ENCODE results near the gene UBE4B. TPM values are rescaled to one million over a fixed set of nuclear protein-coding genes. Genes with fewer than 3 reads are reported as not detected.
"Not testable (repeated sequence)": the region's sequence is repeated elsewhere in the genome, so short reads cannot be mapped to it uniquely, and the experiment has no call there.

The UBE4B gene
- total RNA-seq, 3 donors from 2014 or later, result 40.7 to 66.2 (median 41.4) TPM

DNA sequence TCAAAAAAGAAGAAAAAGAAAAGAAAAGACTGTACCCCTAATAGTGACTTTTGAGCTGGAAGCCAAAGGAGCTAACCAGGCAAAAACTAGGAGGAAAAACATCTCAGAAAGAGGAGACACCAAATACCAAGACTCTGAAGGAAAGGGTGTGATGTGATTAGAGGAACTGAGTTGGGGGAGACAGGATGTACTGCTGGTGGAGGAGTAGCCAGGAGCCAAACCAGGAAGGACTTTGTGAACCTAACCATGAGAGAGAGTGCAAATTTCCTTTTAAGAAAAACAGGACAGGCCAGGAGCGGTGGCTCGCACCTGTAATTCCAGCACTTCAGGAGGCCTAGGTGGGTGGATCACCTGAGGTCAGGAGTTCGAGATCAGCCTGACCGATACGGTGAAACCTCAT lies 39.8 kb upstream of the UBE4B start:
- intact Hi-C loops (cut with DNase I, micrococcal nuclease), result no loop called here
- H3K4me3 ChIP-seq, result no peak overlapping the region
- peaks cover 4% of the 10 kb centered on the region for H3K4me1 ChIP-seq (ENCODE audit: low read depth)
- no peaks in the 10 kb centered on the region for H3K36me3 ChIP-seq (ENCODE audit: low read depth)
- TF ChIP-seq, protein P1, sequence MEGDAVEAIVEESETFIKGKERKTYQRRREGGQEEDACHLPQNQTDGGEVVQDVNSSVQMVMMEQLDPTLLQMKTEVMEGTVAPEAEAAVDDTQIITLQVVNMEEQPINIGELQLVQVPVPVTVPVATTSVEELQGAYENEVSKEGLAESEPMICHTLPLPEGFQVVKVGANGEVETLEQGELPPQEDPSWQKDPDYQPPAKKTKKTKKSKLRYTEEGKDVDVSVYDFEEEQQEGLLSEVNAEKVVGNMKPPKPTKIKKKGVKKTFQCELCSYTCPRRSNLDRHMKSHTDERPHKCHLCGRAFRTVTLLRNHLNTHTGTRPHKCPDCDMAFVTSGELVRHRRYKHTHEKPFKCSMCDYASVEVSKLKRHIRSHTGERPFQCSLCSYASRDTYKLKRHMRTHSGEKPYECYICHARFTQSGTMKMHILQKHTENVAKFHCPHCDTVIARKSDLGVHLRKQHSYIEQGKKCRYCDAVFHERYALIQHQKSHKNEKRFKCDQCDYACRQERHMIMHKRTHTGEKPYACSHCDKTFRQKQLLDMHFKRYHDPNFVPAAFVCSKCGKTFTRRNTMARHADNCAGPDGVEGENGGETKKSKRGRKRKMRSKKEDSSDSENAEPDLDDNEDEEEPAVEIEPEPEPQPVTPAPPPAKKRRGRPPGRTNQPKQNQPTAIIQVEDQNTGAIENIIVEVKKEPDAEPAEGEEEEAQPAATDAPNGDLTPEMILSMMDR (IDR thresholded peaks at IDR 0.05), result no peak
- DNase-seq (no peak), ATAC-seq (no peak)
- no peaks in the 10 kb centered on the region for H3K9me3 ChIP-seq

DNA sequence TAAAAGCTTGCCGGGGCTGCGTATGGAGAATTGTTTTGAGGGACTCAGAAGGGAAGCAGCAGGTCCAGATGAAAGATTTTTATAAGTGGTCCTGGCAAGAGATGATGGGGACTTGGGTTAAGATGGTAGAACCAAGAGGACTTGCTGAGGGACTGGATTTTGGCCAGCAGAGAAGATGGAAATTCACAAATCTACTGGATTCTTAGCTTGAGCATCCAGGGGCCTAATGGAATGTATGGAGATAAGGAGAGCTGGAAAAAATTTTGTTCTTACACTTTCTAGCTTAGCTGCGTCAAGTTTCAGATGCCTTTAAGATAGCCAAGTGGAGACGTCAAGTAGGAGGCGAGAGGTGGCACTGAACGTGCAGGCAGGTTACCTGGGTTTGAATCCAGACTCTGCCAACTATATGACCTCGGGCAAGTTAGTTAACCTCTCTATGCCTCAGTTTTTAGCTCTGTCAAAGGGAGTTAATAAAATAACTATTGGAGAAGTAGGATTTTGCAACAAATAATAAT lies 39.1 kb upstream of the UBE4B start:
- TF ChIP-seq, protein P1 (IDR thresholded peaks at IDR 0.05), result no peak
- ATAC-seq (no peak), DNase-seq (no peak)
- no peaks in the 10 kb centered on the region for H3K36me3 ChIP-seq (ENCODE audit: low read depth)
- no peak overlapping the region for H3K4me3 ChIP-seq
- no peaks in the 10 kb centered on the region for H3K9me3 ChIP-seq
- intact Hi-C loops (cut with DNase I, micrococcal nuclease), result no loop called here
- peaks cover 5% of the 10 kb centered on the region for H3K4me1 ChIP-seq (ENCODE audit: low read depth)

DNA sequence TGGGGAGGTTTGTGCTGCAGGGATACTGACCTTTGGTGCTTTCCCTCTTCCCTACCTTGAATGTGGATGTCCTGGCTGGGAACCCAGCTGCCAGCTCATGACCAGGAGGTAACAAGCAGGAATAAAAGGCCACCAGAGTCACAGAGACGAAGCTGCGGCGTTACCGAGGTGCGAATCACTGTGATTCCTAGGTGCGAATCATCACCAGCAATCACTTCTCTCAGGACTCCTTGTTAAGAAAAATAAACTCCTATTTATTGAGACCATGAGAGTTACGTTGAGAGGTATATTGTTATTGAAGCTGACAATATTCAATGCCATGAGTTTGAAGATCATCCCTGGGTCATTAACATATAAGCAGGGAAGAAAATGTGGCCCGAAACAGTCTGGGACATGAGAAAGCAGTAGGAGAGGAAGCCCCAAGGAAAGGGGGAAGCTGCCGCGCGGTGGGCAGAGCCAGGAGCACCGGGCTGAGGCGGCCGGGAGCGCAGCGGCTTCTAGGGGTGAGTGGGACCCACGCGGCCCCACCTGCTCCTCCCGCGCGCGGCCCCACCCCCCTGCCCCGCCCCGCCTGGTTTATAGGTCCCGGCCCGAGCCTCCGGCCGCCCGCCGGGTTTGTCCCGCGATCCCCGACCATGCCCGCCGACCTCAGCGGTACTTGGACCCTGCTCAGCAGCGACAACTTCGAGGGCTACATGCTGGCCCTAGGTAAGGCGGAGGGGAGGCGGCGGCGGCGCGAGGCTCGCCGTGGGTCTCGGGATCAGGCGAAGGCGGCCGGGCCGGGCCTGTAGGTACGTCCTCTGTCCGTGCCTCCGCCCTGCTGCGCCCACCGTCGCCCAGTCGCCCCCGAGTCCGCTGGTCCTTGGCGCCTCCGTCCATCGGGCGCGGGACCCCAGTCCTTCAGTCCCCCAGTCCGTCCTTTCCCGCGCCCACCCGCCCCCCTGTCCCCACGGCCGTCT lies 35.9 kb upstream of the UBE4B start, which contains the start of gene RBP7:
TSS of gene RBP7 (plus strand) at position 605 of the 959 bp plus-strand sequence. CDS start at position 636, 31 bp downstream.
- DNase-seq (peak; percentile 22 to 49 (median 44)), ATAC-seq (peak; percentile 67)
- TF ChIP-seq, protein P1 (IDR thresholded peaks at IDR 0.05), result no peak
- Histone ChIP-seq H3K4me1 (ENCODE audit: low read depth) (peaks cover 5% of the 10 kb centered on the region), H3K9me3 (no peaks in the 10 kb centered on the region), H3K36me3 (ENCODE audit: low read depth) (no peaks in the 10 kb centered on the region), H3K4me3 (no peak within 1 kb of the TSS)
- intact Hi-C loops (cut with DNase I, micrococcal nuclease), result no loop called here

DNA sequence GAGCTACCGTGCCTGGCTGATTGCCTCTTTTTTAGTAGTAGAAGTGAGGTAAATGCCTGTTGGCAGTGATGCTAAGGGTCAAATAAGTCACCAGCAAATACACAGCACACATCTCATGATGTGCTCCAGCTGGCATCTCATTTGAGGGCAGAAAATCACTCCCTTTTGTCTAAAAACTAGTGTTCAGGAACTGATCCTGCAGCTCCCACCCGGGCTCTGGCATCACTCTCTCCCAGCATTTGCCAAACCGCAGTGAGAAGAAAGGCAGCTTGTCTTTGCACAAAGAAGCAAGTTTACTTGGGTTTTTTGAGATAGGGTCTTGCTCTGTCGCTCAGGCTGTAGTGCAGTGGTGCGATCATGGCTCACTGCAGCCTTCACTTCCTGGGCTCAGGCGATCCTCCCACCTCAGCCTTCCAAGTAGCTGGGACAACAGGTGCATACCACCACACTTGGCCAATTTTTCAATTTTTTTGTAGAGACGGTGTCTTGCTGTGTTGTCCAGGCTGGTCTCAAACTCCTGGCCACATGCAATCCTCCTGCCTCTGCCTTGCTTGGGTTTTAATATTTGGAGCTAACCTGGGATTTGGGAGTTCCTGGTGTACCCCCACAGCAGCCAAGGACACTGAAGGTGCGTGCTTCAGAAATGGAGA lies 31.6 kb upstream of the UBE4B start:
- intact Hi-C loops (cut with DNase I, micrococcal nuclease), result no loop called here
- Histone ChIP-seq H3K9me3 (no peaks in the 10 kb centered on the region), H3K4me3 (no peak overlapping the region), H3K36me3 (ENCODE audit: low read depth) (no peaks in the 10 kb centered on the region), H3K4me1 (ENCODE audit: low read depth) (peaks cover 5% of the 10 kb centered on the region)
- TF ChIP-seq, protein P1 (IDR thresholded peaks at IDR 0.05), result no peak
- ATAC-seq (no peak), DNase-seq (no peak)

DNA sequence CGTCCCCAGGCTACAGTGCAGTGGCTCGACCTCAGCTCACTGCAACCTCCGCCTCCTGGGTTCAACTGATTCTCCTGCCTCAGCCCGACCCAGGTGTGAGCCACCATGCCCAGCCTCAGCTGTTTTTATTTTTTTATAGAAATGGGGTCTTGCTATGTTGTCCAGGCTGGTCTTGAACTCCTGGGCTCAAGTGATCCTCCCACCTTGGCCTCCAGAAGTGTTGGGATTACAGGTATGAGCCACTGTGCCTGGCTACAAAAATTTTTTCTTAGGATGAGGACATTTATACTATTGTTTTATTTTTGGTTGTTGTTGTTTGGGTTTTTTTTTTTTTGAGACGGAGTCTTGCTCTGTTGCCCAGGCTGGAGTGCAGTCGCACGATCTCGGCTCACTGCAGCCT lies 27.5 kb upstream of the UBE4B start:
- H3K4me1 ChIP-seq (ENCODE audit: low read depth); H3K4me3 ChIP-seq; intact Hi-C loops (cut with DNase I, micrococcal nuclease); H3K36me3 ChIP-seq (ENCODE audit: low read depth); H3K9me3 ChIP-seq; DNase-seq; ATAC-seq: not testable (repeated sequence)

DNA sequence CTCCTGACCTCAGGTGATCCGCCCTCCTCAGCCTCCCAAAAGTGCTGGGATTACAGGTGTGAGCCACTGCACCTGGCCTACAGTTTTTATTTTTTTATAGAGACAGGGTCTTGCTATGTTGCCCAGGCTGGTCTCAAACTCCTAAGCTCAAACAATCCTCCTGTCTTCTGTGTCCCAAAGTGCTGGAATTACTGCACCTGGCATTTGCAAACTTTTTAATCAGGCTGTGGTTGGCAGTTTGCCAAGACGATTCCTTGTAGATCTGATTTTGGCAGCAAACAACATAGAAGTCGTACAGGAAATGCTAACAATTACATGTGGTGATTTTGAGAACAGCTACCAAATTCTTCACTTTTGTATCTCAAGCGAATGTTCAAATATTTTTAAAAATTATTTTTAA lies 25.6 kb upstream of the UBE4B start:
- ATAC-seq (no peak), DNase-seq (no peak)
- Histone ChIP-seq H3K36me3 (ENCODE audit: low read depth) (no peaks in the 10 kb centered on the region), H3K4me3 (no peak overlapping the region), H3K9me3 (no peaks in the 10 kb centered on the region), H3K4me1 (ENCODE audit: low read depth) (no peaks in the 10 kb centered on the region)
- intact Hi-C loops (cut with DNase I, micrococcal nuclease), result no loop called here
- TF ChIP-seq, protein P1 (IDR thresholded peaks at IDR 0.05), result no peak
